Measurements from ENCODE around the gene SLC35B4.

The SLC35B4 gene

DNA sequence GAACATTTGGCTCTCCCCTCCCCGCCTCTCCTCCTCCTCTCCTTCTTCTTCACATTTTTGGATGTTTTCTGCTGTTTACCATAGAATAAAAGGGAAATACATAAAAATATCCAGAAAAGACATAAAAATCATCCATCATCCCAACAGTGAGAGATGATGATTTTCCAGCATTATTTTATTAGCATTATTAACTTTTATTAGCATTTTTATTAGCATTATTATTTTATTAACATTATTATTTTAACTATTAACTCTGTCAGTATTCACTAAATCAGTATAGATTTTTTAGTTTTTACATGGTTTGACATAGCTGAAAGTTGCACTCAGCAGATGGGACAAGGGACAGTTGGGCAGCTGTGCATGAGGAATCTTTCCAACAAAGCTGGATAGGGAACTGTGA, 16.2 kb upstream of the SLC35B4 start:
- Histone ChIP-seq H3K27ac (ENCODE audit: insufficient read depth, low read depth, low read length, poor library complexity, severe bottlenecking) (no peak overlapping the region), H3K27me3 (ENCODE audit: control insufficient read depth, insufficient read depth, low read length, poor library complexity, severe bottlenecking) (no peaks in the 10 kb centered on the region), H3K9me3 (ENCODE audit: control insufficient read depth, low read length) (no peaks in the 10 kb centered on the region), H3K4me3 (ENCODE audit: insufficient read depth, low read depth, low read length) (no peak overlapping the region), H3K36me3 (ENCODE audit: control insufficient read depth, insufficient read depth, low read length) (no peaks in the 10 kb centered on the region), H3K4me1 (ENCODE audit: control insufficient read depth, insufficient read depth, low read length) (no peaks in the 10 kb centered on the region)
- 80 to 91% methylated on average over 1 of the region's 1 CpG for WGBS, 2 experiments

DNA sequence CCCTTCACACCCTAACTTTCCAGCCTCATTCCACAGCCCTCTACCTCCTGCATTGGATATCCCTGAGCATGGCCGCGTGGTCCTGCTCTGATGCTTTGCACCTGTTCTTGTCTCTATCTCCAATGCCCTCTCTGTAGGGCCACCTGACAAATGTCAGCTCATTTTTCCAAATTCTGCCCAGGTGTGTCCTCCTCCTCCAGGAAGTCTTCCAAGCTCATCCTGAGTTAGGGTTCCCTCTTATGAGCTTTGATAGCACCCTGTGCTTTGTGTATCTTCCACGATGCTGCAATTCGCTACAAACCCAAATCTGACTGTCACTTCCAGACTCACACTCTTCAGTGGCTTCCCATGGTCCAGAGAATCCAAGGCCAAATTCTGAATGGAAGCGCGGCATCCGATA, 14.7 kb upstream of the SLC35B4 start:
- Histone ChIP-seq H3K27me3 (ENCODE audit: control insufficient read depth, insufficient read depth, low read length, poor library complexity, severe bottlenecking) (no peaks in the 10 kb centered on the region), H3K36me3 (ENCODE audit: control insufficient read depth, insufficient read depth, low read length) (no peaks in the 10 kb centered on the region), H3K4me3 (ENCODE audit: insufficient read depth, low read depth, low read length) (no peak overlapping the region), H3K9me3 (ENCODE audit: control insufficient read depth, low read length) (no peaks in the 10 kb centered on the region), H3K4me1 (ENCODE audit: control insufficient read depth, insufficient read depth, low read length) (no peaks in the 10 kb centered on the region), H3K27ac (ENCODE audit: insufficient read depth, low read depth, low read length, poor library complexity, severe bottlenecking) (no peak overlapping the region)
- WGBS, 2 experiments = 96 to 97% methylated on average over 7 of the region's 7 CpGs

DNA sequence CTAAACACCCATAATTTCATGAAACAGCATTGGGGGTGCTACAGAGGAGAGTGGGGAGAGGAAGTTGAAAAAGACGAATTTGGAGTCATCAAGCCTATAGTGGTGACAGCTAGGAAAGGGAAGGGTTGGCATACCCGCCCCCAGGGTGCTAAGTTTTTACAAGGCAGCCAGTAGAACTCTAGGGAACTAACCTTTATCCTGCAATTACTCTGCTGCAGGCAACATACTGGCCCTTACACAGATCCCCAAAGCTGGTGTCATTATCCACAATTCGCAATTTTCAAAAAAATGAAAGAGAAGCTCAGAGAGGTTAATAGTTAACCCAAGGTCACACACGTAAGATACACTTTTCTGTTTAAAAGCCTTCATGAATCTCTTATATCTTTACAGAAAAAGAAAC, 14.2 kb upstream of the SLC35B4 start:
- H3K27me3 ChIP-seq (ENCODE audit: control insufficient read depth, insufficient read depth, low read length, poor library complexity, severe bottlenecking) = no peaks in the 10 kb centered on the region
- 84 to 91% methylated on average over 4 of the region's 4 CpGs for WGBS, 2 experiments
- H3K9me3 ChIP-seq (ENCODE audit: control insufficient read depth, low read length) = no peaks in the 10 kb centered on the region
- H3K4me1 ChIP-seq (ENCODE audit: control insufficient read depth, insufficient read depth, low read length) = no peaks in the 10 kb centered on the region
- no peak overlapping the region for H3K27ac ChIP-seq (ENCODE audit: insufficient read depth, low read depth, low read length, poor library complexity, severe bottlenecking)
- H3K36me3 ChIP-seq (ENCODE audit: control insufficient read depth, insufficient read depth, low read length) = no peaks in the 10 kb centered on the region
- H3K4me3 ChIP-seq (ENCODE audit: insufficient read depth, low read depth, low read length) = no peak overlapping the region

DNA sequence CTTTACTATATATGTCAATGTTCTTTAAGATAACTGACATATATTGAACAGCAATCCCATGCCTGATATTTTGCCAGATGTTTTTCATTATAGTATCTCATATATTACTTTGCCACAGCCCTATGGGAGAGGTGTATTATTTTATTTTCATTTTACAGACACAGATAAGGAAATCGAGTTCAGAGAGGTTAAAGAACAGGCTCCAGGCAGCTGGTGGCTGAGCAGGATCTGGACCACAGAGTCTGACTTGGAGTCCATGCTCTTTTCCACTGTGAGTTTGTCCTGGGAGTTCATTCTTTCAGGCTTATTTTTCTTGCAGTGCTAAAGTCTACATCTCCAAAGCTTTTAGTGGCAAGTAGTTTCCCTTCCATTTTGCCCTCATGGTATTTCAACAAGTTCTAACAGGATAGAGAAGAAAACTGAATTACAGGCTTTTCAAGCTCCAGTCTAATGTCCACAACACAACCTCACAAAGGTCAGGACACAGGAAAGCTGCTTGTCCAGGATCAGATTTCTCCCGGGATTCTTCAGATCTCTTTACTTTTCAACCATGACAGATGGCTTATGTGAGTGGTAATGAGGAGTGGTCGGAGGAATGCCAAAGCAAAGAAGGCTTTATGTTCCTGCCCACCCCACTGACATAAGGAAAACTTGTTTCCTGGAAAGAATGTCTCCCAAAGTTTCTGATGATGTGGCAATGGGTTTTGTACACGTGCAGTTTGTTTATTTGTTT, 13.1 kb upstream of the SLC35B4 start:
- Histone ChIP-seq H3K9me3 (ENCODE audit: control insufficient read depth, low read length) (no peaks in the 10 kb centered on the region), H3K27me3 (ENCODE audit: control insufficient read depth, insufficient read depth, low read length, poor library complexity, severe bottlenecking) (no peaks in the 10 kb centered on the region), H3K36me3 (ENCODE audit: control insufficient read depth, insufficient read depth, low read length) (no peaks in the 10 kb centered on the region), H3K27ac (ENCODE audit: insufficient read depth, low read depth, low read length, poor library complexity, severe bottlenecking) (no peak overlapping the region), H3K4me3 (ENCODE audit: insufficient read depth, low read depth, low read length) (no peak overlapping the region), H3K4me1 (ENCODE audit: control insufficient read depth, insufficient read depth, low read length) (no peaks in the 10 kb centered on the region)
- 87 to 89% methylated on average over 4 of the region's 4 CpGs for WGBS, 2 experiments

DNA sequence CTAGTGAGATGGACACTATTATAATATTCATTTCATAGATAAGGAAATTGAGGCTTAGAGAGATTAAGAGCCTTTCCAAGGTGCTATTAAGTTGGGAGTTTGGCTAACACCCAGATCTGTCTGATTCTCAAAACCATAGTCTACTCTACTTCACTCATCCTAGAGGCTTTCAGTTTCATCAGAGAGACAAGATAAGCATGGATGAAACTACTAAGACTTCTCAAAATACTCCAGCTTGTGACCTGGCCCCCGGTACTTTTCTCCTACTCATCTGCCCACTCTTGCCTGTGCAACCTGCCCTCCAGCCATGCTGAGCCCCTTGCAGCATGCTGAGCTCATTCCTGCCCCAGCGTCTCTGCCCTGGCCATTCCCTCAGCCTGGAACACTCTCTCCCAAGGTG, 12.2 kb upstream of the SLC35B4 start:
- WGBS, 2 experiments = 36 to 43% methylated on average over 2 of the region's 2 CpGs
- no peak overlapping the region for H3K4me3 ChIP-seq (ENCODE audit: insufficient read depth, low read depth, low read length)
- no peaks in the 10 kb centered on the region for H3K9me3 ChIP-seq (ENCODE audit: control insufficient read depth, low read length)
- H3K4me1 ChIP-seq (ENCODE audit: control insufficient read depth, insufficient read depth, low read length) = no peaks in the 10 kb centered on the region
- H3K27me3 ChIP-seq (ENCODE audit: control insufficient read depth, insufficient read depth, low read length, poor library complexity, severe bottlenecking) = no peaks in the 10 kb centered on the region
- no peak overlapping the region for H3K27ac ChIP-seq (ENCODE audit: insufficient read depth, low read depth, low read length, poor library complexity, severe bottlenecking)
- no peaks in the 10 kb centered on the region for H3K36me3 ChIP-seq (ENCODE audit: control insufficient read depth, insufficient read depth, low read length)

DNA sequence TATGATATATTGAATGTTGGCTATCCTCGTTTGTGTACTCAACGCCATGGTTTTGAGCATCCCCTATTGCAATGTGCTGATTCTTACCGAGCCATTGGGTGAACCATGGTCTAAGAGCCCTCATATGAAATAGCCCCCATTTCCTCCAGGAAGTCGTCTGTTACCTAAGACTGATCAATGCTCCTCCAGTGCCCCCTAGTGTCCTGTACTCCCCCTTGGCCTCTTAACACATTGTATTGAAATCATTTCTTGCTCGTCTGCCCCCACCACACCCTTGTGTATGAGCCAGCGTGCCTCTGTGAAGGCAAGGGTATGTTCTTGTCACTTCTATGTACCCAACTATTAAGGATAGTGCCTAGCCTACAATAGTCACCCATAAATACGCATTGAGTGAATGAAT, 11.2 kb upstream of the SLC35B4 start:
- H3K27me3 ChIP-seq (ENCODE audit: control insufficient read depth, insufficient read depth, low read length, poor library complexity, severe bottlenecking) = no peaks in the 10 kb centered on the region
- 43 to 44% methylated on average over 6 to 7 of the region's 7 CpGs for WGBS, 2 experiments
- no peaks in the 10 kb centered on the region for H3K4me1 ChIP-seq (ENCODE audit: control insufficient read depth, insufficient read depth, low read length)

DNA sequence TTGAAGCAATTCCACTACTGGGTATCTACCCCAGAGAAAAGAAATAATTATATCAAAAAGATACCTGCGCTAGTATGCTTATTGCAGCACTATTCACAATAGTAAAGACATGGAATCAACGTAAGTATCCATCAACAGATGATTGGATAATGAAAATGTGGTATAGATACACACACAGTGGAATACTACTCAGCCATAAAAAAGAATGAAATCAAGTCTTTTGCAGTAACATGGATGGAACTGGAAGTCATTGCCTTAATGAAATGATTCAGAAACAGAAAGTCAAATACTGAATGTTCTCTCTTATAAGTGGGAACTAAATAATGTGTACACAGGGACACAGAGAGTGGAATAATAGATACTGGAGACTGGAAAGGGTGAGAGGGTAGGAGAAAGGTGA, 7.4 kb upstream of the SLC35B4 start:
- Histone ChIP-seq H3K4me3 (ENCODE audit: insufficient read depth, low read depth, low read length) (no peak overlapping the region), H3K27ac (ENCODE audit: insufficient read depth, low read depth, low read length, poor library complexity, severe bottlenecking) (no peak overlapping the region), H3K27me3 (ENCODE audit: control insufficient read depth, insufficient read depth, low read length, poor library complexity, severe bottlenecking) (peaks cover 3% of the 10 kb centered on the region), H3K4me1 (ENCODE audit: control insufficient read depth, insufficient read depth, low read length) (no peaks in the 10 kb centered on the region), H3K36me3 (ENCODE audit: control insufficient read depth, insufficient read depth, low read length) (no peaks in the 10 kb centered on the region), H3K9me3 (ENCODE audit: control insufficient read depth, low read length) (no peaks in the 10 kb centered on the region)
- WGBS, 2 experiments = 94% methylated on average over 2 of the region's 2 CpGs; no CpG with 5 or more reads in 1 of the 2 experiments

More for the DNA sequence above, 11.2 kb upstream of the SLC35B4 start:
- H3K27ac ChIP-seq (ENCODE audit: insufficient read depth, low read depth, low read length, poor library complexity, severe bottlenecking) = no peak overlapping the region
- H3K9me3 ChIP-seq (ENCODE audit: control insufficient read depth, low read length) = no peaks in the 10 kb centered on the region
- H3K36me3 ChIP-seq (ENCODE audit: control insufficient read depth, insufficient read depth, low read length) = no peaks in the 10 kb centered on the region
- no peak overlapping the region for H3K4me3 ChIP-seq (ENCODE audit: insufficient read depth, low read depth, low read length)

DNA sequence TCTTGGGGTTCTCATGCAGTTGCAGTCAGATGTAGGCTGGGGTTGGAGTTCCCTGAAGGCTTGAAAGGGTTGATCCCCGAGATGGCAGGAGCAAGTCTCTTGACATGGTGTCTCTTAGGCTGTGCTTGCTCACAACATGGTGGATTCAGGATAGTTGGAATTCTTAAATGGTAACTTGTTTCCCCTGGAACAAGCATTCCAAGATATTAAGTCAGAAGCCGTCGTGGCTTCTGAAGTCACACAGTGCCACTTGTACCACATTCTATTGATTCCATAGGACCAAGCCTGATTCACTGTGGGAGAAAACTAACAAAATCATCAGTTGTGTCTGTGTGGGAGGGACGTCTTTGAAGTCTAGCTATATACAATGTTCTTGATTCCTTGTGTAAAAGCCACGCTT, 3.5 kb upstream of the SLC35B4 start:
- no peak overlapping the region for H3K4me3 ChIP-seq (ENCODE audit: insufficient read depth, low read depth, low read length)
- no peaks in the 10 kb centered on the region for H3K9me3 ChIP-seq (ENCODE audit: control insufficient read depth, low read length)
- 82 to 95% methylated on average over 5 of the region's 5 CpGs for WGBS, 2 experiments
- H3K36me3 ChIP-seq (ENCODE audit: control insufficient read depth, insufficient read depth, low read length) = no peaks in the 10 kb centered on the region
- no peak overlapping the region for H3K27ac ChIP-seq (ENCODE audit: insufficient read depth, low read depth, low read length, poor library complexity, severe bottlenecking)
- peaks cover 7% of the 10 kb centered on the region for H3K27me3 ChIP-seq (ENCODE audit: control insufficient read depth, insufficient read depth, low read length, poor library complexity, severe bottlenecking)
- peaks cover 6% of the 10 kb centered on the region for H3K4me1 ChIP-seq (ENCODE audit: control insufficient read depth, insufficient read depth, low read length)

DNA sequence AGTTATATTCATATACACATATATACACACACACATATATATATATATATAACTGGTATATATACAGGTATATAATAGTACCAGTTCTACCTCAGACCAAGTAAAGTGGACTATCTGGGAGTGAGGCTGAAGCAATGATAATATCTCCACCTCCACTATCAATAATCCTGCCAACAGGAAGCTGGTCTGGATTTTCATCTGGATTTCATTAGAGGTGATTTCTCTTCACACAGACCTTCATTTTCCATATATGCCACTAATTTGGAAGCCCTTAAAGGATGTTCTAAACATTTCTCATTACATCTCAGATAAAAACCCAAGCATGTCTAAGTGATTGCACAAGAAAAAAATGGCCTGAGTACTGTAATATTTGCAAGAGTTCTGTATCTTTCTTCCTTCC, 1.7 kb upstream of the SLC35B4 start:
- peaks cover 7% of the 10 kb centered on the region for H3K27me3 ChIP-seq (ENCODE audit: control insufficient read depth, insufficient read depth, low read length, poor library complexity, severe bottlenecking)
- no peaks in the 10 kb centered on the region for H3K9me3 ChIP-seq (ENCODE audit: control insufficient read depth, low read length)
- H3K27ac ChIP-seq (ENCODE audit: insufficient read depth, low read depth, low read length, poor library complexity, severe bottlenecking) = no peak overlapping the region
- no peak overlapping the region for H3K4me3 ChIP-seq (ENCODE audit: insufficient read depth, low read depth, low read length)
- H3K36me3 ChIP-seq (ENCODE audit: control insufficient read depth, insufficient read depth, low read length) = no peaks in the 10 kb centered on the region
- peaks cover 6% of the 10 kb centered on the region for H3K4me1 ChIP-seq (ENCODE audit: control insufficient read depth, insufficient read depth, low read length)

DNA sequence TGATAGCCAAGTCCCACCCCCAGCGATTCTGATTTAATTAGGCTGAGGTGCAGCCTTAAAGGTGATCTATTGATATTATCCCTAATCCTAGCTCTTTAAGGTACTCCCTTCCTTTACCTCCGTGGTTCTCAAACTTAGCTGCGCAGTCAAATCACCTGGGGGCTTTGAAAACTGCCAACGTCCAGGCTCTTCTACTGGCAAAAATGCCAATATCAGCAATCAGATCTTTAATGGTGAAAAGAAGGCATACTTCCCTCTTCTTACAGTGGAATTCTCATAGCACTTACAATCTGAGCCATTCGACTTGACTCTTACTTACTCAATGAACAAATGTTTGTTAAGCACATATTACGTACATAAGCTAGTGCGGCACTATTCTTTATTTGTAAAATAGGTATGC, 704 bp upstream of the SLC35B4 start:
- WGBS, 2 experiments = 75 to 79% methylated on average over 7 of the region's 7 CpGs
- H3K27me3 ChIP-seq (ENCODE audit: control insufficient read depth, insufficient read depth, low read length, poor library complexity, severe bottlenecking) = peaks cover 7% of the 10 kb centered on the region
- H3K4me3 ChIP-seq (ENCODE audit: insufficient read depth, low read depth, low read length) = peak overlapping the region; percentile 68
- no peaks in the 10 kb centered on the region for H3K36me3 ChIP-seq (ENCODE audit: control insufficient read depth, insufficient read depth, low read length)
- no peak overlapping the region for H3K27ac ChIP-seq (ENCODE audit: insufficient read depth, low read depth, low read length, poor library complexity, severe bottlenecking)
- no peaks in the 10 kb centered on the region for H3K9me3 ChIP-seq (ENCODE audit: control insufficient read depth, low read length)
- H3K4me1 ChIP-seq (ENCODE audit: control insufficient read depth, insufficient read depth, low read length) = peaks cover 6% of the 10 kb centered on the region
